Measurements from ENCODE around the gene CDC42SE2. TPM values are rescaled to one million over a fixed set of nuclear protein-coding genes. Genes with fewer than 3 reads are reported as not detected.
"Not testable (repeated sequence)": the region's sequence is repeated elsewhere in the genome, so short reads cannot be mapped to it uniquely, and the experiment has no call there.

The CDC42SE2 gene
- total RNA-seq, 4 donors from 2014 or later, result 30.1 to 59.3 (median 35.7) TPM

- TF ChIP-seq, protein P1, sequence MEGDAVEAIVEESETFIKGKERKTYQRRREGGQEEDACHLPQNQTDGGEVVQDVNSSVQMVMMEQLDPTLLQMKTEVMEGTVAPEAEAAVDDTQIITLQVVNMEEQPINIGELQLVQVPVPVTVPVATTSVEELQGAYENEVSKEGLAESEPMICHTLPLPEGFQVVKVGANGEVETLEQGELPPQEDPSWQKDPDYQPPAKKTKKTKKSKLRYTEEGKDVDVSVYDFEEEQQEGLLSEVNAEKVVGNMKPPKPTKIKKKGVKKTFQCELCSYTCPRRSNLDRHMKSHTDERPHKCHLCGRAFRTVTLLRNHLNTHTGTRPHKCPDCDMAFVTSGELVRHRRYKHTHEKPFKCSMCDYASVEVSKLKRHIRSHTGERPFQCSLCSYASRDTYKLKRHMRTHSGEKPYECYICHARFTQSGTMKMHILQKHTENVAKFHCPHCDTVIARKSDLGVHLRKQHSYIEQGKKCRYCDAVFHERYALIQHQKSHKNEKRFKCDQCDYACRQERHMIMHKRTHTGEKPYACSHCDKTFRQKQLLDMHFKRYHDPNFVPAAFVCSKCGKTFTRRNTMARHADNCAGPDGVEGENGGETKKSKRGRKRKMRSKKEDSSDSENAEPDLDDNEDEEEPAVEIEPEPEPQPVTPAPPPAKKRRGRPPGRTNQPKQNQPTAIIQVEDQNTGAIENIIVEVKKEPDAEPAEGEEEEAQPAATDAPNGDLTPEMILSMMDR (IDR thresholded peaks at IDR 0.05), result no peak
- ATAC-seq (ENCODE audit: low FRiP score), result no peak
- no peak for DNase-seq (ENCODE audit: low spot score)
Observed at GRCh38 chr5:131246504-131246903, 17.3 kb upstream of the CDC42SE2 start.

DNA sequence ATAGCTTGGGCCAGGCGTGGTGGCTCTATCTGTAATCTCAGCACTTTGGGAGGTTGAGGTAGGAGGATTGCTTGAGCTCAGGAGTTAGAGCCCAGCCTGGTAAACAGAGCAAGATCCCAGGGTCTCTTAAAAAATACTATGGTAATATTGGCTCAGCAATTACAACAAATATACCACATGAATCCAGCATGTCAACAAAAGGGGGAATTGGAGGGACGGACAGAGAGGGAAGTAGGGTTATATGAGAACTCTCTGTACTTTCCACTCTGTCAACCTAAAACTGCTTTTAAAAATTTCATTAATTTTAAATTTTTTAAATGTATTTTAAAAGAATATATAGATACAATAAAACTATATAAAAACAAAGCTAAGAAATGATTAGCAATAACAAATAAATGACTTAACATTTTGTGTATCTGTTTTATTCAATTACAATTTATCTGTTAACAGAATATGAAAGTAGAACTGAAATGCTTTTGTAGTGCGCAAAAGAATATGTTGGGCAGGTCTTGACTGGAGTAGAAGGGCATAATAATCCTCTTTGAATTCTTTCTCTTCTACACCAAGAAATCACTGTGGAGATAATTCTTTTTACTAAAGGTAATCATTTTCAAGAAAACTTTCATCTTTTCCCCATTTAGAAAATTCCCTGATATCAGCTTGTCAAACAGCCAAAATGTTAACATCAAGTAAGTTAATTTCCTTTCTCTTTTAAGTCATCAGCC is 12.9 kb upstream of the CDC42SE2 start:
- TF ChIP-seq, protein P1 (IDR thresholded peaks at IDR 0.05), result no peak
- DNase-seq (ENCODE audit: low spot score) (no peak), ATAC-seq (ENCODE audit: low FRiP score) (no peak)

DNA sequence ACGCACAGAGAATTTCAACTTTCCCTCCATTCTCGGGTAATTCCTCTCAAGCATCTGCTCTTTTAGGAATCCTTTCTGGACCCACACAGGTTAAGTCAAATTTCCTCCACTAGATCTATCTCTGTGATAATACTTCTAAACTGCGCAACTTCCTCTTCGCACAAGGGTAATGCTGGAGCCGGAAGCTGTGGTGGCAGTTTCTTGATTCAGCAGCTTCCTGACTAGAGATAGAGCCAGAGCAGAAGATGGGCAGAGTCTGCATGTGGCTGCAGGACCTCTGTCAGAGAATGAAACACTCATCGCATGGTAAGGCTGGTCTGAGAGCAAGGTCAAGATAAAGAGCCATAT is 11.1 kb upstream of the CDC42SE2 start:
- peak; percentile 67 for ATAC-seq (ENCODE audit: low FRiP score)
- no peak for DNase-seq (ENCODE audit: low spot score)
- TF ChIP-seq, protein P1 (IDR thresholded peaks at IDR 0.05), result no peak

DNA sequence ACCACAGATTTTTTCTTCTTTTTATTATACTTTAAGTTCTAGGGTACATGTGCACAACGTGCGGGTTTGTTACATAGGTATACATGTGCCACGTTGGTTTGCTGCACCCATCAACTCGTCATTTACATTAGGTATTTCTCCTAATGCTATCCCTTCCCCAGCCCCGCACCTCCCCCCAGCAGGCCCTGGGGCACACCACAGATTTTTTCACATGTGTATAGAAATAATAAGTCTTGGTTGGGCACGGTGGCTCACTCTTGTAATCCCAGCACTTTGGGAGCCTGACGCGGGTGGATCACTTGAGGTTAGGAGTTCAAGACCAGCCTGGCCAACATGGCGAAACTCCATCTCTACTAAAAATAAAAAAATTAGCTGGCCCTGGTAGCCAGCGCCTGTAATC is 9.8 kb upstream of the CDC42SE2 start:
- ATAC-seq (ENCODE audit: low FRiP score); DNase-seq (ENCODE audit: low spot score): not testable (repeated sequence)

- TF ChIP-seq, protein P1 (IDR thresholded peaks at IDR 0.05), result no peak
- no peak for DNase-seq (ENCODE audit: low spot score)
- no peak for ATAC-seq (ENCODE audit: low FRiP score)
Observed at GRCh38 chr5:131254741-131255140, 9.1 kb upstream of the CDC42SE2 start.

DNA sequence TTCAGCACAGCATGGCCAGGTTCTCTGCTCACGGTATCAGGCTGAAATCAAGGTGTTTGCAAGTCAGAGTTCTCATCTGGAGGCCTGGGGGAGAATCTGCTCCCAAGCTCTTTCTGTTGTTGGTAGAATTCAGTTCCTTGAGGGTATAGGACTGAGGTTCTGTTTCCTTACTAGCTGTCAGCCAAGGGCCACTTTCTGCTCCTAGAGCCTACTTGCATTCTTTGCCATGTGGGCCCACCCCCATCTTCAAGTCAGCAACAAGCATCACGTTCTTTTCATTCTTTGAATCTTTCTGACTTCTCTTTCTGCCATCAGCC is 7.4 kb upstream of the CDC42SE2 start:
- TF ChIP-seq, protein P1 (IDR thresholded peaks at IDR 0.05), result no peak
- no peak for DNase-seq (ENCODE audit: low spot score)
- ATAC-seq (ENCODE audit: low FRiP score), result no peak

- DNase-seq (ENCODE audit: low spot score) (no peak), ATAC-seq (ENCODE audit: low FRiP score) (no peak)
- TF ChIP-seq, protein P1 (IDR thresholded peaks at IDR 0.05), result no peak
Observed at GRCh38 chr5:131258733-131259132, 5.1 kb upstream of the CDC42SE2 start.

Measured in omental fat pad (tissue), 4 donors.